GM18873 (cell line): ENCODE data around the gene ASXL2.
"Not testable (repeated sequence)": the region's sequence is repeated elsewhere in the genome, so short reads cannot be mapped to it uniquely, and the experiment has no call there.

Experiments used
- ATAC-seq: cut with Tn5 transposase; IDR thresholded peaks from one replicate; pipeline ENCODE4 v1.9.1; 2021; ENCODE audit warnings: mild to moderate bottlenecking, moderate library complexity, moderate number of reproducible peaks; ENCODE audit not compliant: unreplicated experiment, low FRiP score

ASXL2 gene

GRCh38 chr2:25878361-25879132 lies at the start of gene ASXL2:
Gene ASXL2 (minus strand): TSS chr2:25878487. CDS start chr2:25878222, 265 bp downstream.
- ATAC-seq = peak; percentile 80

GRCh38 chr2:25926984-25927756 lies 48.9 kb upstream of the ASXL2 start:
- ATAC-seq = no peak

- no peak for ATAC-seq
Measured at GRCh38 chr2:25922501-25922900, 44.2 kb upstream of the ASXL2 start.

- no peak for ATAC-seq
Measured at GRCh38 chr2:25920786-25921415, 42.6 kb upstream of the ASXL2 start.

GRCh38 chr2:25920336-25920735 lies 42.0 kb upstream of the ASXL2 start:
- ATAC-seq = no peak

- ATAC-seq = no peak
Measured at GRCh38 chr2:25917832-25918231, 39.5 kb upstream of the ASXL2 start.

- not testable (repeated sequence) for ATAC-seq
Measured at GRCh38 chr2:25917411-25917810, 39.1 kb upstream of the ASXL2 start.

- ATAC-seq = not testable (repeated sequence)
Measured at GRCh38 chr2:25915944-25916772, 37.9 kb upstream of the ASXL2 start.

GRCh38 chr2:25915411-25915810 lies 37.1 kb upstream of the ASXL2 start:
- ATAC-seq = not testable (repeated sequence)

- not testable (repeated sequence) for ATAC-seq
Measured at GRCh38 chr2:25913696-25913973, 35.3 kb upstream of the ASXL2 start.

- ATAC-seq = no peak
Measured at GRCh38 chr2:25912851-25913695, 34.8 kb upstream of the ASXL2 start.

- not testable (repeated sequence) for ATAC-seq
Measured at GRCh38 chr2:25909574-25909973, 31.3 kb upstream of the ASXL2 start.

GRCh38 chr2:25905126-25905525 lies 26.8 kb upstream of the ASXL2 start:
- ATAC-seq = no peak

- no peak for ATAC-seq
Measured at GRCh38 chr2:25903216-25903776, 25.0 kb upstream of the ASXL2 start.

GRCh38 chr2:25899404-25899970 lies 21.2 kb upstream of the ASXL2 start:
- no peak for ATAC-seq

GRCh38 chr2:25897506-25897905 lies 19.2 kb upstream of the ASXL2 start:
- no peak for ATAC-seq

- ATAC-seq = not testable (repeated sequence)
Measured at GRCh38 chr2:25896308-25896707, 18.0 kb upstream of the ASXL2 start.

GRCh38 chr2:25895610-25896009 lies 17.3 kb upstream of the ASXL2 start:
- ATAC-seq = no peak

GRCh38 chr2:25895018-25895417 lies 16.7 kb upstream of the ASXL2 start:
- ATAC-seq = no peak
